GM18505 (cell line): ENCODE measurements around the gene NKAIN2.
A peak's percentile ranks its signal among the peaks of the same experiment; 100 is the strongest.

Source experiments
- ATAC-seq: cut with Tn5 transposase; IDR thresholded peaks from one replicate; pipeline ENCODE4 v1.9.1; 2021; ENCODE audit not compliant: unreplicated experiment
- POLR2A ChIP-seq: IDR thresholded peaks from 4 replicates; pipeline ENCODE4 v1.6.1; 2011; ENCODE audit warnings: borderline replicate concordance; ENCODE audit not compliant: insufficient read depth, insufficient read length; ENCODE audit errors: extremely low read depth

Gene NKAIN2

DNA sequence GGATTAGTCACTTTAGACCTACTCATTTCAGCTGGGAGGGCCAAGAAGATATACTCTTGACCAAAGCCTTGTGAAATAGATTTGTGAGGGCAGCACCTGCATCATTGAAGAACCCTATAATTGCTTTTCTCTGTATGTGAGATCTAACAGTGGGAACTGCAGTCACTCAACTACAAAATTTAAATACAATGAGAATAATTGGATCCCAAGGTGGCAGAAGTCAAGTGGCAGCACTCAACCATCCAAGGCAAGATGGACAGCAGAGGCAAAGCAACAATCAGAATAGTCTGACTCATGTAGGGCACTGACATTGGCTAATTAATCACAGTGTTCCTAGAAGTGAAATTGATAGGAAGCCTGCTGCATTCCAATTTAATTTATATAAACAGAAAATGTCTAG is 8.9 kb upstream of the NKAIN2 start:
- ATAC-seq = no peak
- no peak for TF ChIP-seq POLR2A

DNA sequence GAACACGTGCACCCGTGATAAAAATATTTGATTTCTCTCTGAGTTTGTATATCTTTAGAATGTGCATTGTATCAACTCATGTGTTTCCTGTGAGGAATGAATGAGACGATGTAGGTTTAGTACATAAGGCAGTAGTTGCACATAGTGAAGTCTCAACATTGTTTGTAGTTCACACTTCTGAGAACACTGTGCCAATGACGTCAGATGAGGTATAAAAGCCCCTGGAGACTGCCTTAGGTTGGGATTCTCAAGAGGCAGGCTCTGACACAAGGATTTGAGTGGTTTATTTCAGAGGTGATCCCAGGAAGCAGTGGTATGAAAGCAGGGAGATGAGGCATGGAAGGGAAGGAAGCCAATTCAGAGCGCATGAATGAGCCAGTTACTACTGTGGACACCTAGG is 2.6 kb upstream of the NKAIN2 start:
- no peak for ATAC-seq

DNA sequence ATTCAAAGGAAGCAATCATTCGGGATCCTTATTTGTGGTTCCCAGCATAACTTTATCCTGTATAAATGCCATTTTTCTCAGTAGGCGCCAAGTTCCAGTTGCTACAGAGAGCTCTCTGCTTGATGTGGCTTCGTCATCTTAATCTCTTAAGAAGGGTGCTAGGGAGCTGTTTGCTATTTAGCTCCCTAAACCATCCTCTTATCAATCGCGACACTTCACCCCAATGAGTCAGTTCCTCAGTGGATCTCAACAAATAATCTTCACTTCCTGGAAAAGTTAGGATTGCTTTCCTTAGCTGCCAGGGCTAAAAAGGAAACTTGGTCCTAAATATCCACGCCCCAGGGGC is 1.3 kb upstream of the NKAIN2 start:
- ATAC-seq = peak; percentile 9
- TF ChIP-seq POLR2A = no peak

More for the DNA sequence above, 2.6 kb upstream of the NKAIN2 start:
- TF ChIP-seq POLR2A = no peak

DNA sequence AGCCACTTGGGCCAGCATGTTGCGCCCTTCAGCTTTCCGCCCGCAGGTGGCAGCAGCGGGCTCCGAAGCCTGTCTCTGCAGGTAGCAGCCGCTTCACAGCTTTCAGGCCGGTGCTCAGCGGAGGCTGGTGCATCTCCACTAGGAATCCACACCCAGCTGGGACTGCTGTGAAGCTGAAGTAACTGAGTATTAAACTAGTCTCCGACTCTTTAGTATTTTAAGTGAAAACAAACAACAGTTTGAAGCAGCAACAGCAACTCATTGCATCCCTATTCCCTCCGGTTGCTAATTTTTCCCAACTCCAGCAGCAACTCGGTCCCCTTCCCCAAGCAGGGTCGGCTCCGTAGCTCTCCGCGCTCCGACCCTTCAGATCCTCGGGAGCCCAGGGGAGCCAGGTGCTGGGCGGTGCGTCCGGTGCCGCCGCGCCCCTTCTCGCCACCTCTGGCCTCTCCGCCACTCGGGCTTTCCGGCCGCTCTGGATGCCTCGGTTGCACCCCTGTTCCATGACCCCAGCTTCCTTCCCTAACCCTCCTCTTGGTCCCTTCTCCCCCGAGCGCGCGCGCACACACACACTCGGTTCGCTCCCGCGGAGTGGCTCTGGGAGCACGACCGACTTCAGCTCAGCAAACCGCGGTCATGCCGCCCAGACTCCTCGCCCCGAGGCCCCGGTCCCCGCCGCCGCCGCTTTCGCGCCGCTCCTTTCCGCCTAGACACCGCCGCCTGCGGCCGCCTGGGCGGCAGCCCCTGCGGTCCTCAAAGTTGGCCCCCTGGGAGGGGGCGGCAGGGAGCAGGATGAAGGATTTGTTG is 765 bp upstream of the NKAIN2 start:
- ATAC-seq = peak; percentile 98
- no peak for TF ChIP-seq POLR2A

DNA sequence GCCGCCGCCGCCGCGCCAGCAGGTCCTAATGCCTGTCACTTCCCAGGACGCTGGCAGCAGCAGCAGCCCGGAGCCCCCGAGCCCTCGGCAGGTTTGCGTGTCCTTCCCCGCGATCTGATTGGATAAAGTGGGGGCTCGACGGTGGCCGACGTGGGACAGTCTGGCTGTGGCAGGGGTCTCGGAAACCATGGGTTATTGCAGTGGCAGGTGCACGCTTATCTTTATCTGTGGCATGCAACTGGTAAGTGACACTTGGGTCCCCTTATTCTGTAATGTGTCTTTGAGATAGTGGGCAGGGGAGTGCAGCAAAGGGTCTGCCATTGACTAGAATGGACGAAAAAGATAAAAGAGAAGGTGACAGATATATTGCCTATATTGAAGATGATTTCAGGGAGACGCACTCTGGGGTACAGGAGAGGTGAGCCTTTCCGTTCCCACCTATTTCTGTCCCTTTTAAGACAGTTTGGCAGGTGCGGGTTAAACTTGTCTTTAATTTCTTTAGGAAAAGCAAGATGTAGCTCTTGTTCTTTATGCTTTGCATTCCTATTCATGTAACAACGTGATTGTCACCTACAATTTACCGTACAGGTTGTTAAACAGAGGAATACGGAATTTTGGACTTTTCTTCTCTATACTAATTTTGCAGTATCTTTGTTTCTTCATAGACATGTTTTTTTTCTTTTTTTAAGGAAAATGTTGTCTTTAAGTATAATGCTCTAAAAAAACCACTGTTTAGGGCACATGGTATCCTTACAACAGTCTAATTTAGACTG is 535 bp downstream of the NKAIN2 start:
- no peak for TF ChIP-seq POLR2A
- no peak for ATAC-seq

DNA sequence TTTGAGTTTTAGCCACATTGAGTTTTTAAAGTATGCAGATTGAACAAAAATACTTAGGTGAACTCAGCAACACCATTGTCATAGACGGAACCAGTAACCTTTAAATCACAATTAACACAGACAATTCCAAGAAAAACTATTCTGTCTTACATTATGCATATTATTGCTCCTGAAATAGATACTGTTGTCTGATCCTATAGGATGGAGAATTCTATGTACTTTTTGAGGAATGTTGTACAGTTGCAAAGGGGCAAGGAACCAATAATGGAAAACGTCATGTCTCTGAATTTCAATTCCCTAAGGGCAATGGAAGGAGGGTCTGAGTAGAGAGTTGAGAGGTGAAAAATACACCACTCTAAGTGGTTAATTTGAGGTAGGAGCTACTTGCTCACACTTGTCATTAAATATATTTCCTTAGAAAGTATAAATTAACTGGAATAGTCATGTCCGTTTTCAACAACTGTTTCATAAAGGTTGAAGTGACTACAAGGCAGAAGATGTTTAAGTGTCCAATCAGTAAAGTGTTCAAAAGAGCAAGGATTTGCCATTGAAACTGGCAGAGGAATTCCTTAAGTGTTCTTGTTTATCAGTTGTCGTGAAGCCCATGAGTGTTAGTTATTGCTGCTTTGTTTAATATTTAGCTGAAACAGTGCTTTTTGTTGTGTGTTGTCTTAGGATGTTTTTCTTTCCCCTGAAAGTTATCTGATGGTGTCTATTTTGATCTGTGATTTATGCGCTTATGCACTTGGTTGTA is 1.3 kb downstream of the NKAIN2 start:
- no peak for TF ChIP-seq POLR2A

DNA sequence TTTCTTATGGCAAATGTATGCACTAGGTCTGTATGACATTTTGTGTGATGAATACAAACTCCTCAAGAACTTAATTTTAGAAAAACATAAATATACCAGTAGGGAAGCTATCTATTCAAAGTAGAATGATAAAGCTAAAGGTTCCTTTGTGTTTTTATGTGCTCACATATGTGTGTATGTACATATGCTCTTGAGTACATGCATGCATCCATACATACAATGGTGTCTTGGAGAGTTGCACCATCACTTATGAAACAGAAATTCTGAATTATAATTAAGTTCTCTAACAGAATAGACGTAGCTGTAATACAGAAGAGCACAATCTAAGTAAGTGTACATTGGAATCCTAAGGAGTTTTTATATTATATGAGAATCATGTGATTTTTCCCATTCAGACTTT is 2.3 kb downstream of the NKAIN2 start:
- no peak for ATAC-seq

More for the DNA sequence above, 1.3 kb downstream of the NKAIN2 start:
- ATAC-seq = no peak

DNA sequence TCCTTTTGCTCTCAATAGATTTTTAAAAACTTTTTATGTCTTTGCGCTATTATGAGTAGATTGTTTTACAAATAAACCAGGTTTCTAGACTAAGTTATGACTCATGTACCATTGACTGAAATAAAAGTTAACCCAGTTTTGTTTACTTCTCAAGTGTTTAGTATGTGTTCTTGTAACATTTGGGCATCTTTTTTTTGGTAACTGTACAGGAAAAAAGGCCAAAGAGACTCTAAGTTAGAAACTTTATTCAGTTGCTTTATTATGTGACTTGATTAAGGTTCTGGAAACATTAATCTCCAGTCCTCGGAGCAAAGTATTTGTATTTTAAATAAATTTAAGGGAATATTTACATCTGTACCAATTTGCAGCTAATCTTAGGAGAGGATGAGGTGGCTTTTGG is 2.9 kb downstream of the NKAIN2 start:
- ATAC-seq = no peak

More for the DNA sequence above, 2.3 kb downstream of the NKAIN2 start:
- TF ChIP-seq POLR2A = no peak

DNA sequence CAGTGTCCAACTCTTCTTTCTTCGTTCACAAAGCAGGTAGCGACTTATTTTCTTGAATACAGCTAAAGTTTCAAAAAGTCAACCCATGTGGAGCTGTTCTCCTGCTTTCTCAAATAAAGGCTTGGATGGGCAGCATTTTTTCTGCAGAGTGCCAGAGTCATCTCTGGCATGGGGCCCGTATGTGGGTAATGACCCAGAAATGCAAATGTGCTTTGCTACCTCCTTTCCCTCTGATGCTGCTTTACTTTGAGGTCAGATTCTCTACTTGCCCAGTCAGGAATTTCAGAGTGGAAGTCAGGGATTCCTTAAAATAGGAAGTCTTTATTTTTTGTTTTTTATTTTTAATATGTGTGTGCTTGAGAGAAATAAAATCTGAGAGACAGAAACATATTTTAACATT is 4.9 kb downstream of the NKAIN2 start:
- TF ChIP-seq POLR2A = no peak
- no peak for ATAC-seq

More for the DNA sequence above, 2.9 kb downstream of the NKAIN2 start:
- TF ChIP-seq POLR2A = no peak

DNA sequence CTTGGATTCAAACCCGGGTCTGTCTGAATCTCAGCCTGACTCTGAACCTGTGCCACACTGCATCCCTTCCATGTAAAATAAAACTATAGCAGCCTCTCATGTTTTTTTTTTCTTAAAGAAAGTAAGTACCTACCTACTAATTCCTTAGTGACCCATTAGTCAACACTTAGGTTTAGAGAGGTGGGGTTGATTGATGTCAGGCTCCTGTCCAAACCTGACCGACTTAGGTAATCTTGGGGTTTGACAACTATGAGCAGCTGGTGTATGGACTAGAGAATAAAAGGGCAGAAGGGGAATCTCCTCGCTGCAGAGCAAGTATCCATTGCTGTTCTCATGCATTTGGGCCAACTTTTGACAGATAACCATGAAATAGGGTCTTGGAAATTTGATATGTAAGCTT is 6.5 kb downstream of the NKAIN2 start:
- ATAC-seq = no peak
- TF ChIP-seq POLR2A = no peak

DNA sequence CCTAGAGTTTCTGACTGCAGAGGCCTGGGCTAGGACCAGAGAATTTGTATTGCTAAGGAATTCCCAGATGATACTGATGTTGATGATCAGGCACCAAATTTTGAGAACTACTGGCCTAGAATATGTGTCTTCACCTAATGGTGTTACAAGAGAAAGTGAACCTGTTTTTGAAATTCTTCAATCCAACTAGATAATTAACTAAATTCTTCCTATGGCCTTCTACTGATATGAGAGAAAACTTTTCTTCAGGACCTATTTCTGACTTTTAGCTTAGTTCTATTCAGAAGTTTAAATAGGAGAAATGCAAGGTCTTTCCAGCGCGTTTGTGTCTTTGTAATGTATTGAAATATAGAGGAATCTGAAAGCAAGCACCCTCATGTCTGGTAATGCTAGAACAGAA is 7.3 kb downstream of the NKAIN2 start:
- ATAC-seq = no peak
- TF ChIP-seq POLR2A = no peak

DNA sequence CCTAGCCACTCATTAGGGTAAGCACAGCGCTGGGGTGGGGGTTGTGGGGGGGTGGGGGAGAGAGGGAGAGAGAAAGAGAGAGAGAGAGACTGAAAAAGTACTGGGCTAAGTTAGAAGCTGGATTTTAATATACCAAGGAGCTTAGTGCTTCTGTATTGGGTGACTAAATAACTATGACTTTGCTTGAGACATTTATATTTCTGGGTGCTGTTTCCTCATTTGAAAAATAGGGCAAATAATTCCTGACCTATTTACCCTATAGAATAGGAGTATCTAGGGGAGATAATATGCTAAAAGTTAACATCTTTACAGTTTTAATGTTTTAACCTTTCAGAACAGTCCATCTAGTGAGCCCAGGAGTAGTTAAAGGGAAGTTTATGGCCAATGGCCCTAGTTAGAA is 7.7 kb downstream of the NKAIN2 start:
- no peak for TF ChIP-seq POLR2A
- no peak for ATAC-seq

DNA sequence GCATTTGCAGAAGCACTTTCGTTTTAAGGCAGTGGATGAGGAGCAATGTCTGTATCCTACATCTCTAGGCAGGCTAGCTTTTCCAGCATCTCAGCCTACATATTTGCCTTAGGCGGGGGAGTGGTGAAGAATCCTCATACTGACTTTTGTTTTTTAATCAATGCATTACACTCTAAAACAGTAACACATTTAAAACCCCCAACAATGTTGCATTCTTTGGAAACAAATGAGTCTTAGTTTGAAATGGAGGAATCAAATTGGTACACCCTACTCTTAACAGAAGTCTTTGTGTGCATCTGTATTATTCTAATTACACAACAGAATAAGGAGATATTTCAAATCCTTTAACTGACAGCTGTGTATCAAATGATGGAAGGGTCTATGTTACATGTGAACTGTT is 9.0 kb downstream of the NKAIN2 start:
- no peak for ATAC-seq
- TF ChIP-seq POLR2A = no peak
